ENCODE data around the gene STRIP2. TPM values are rescaled to one million over a fixed set of nuclear protein-coding genes. Genes with fewer than 3 reads are reported as not detected.

Gene STRIP2
- total RNA-seq, 2 experiments from 2014 or later = 2.1 to 4.3 TPM

- POLR2A ChIA-PET = interaction anchor here (0.5 kb wide), 1 partner anchor 451 kb away, joined by 3 read pairs; no protein-coding TSS in a partner anchor
- BruUV-seq (replicated peaks) = no TSS peak
- Histone ChIP-seq H3K9me3 (ENCODE audit: low read length) (no peaks in the 10 kb centered on the region), H3K4me2 (ENCODE audit: low read length) (no peak overlapping the region), H3K79me2 (ENCODE audit: insufficient read depth, low read depth, low read length) (no peaks in the 10 kb centered on the region), H3K9me2 (ENCODE audit: insufficient read depth, low read length) (no peaks in the 10 kb centered on the region), H3K4me3 (ENCODE audit: low read depth, low read length, poor library complexity, severe bottlenecking) (no peak overlapping the region), H2AFZ (ENCODE audit: low read length) (no peak overlapping the region), H3K27ac (ENCODE audit: low read depth, low read length, poor library complexity, severe bottlenecking) (no peak overlapping the region), H4K20me1 (ENCODE audit: insufficient read depth, low read length) (no peaks in the 10 kb centered on the region), H3K4me1 (ENCODE audit: insufficient read depth, low read length, poor library complexity, severe bottlenecking) (no peaks in the 10 kb centered on the region), H3K36me3 (ENCODE audit: insufficient read depth, low read length) (no peaks in the 10 kb centered on the region)
- TF ChIP-seq CTCF (conservative IDR thresholded peaks at IDR 0.05; ENCODE audit: low read length) (no peak), EZH2phosphoT487 (IDR thresholded peaks at IDR 0.05; ENCODE audit: borderline replicate concordance, low read depth, low read length) (no peak)
- intact Hi-C loops (cut with micrococcal nuclease; ENCODE audit: unreplicated experiment) = no loop called here
- CTCF ChIA-PET (ENCODE audit: unreplicated experiment) = interaction anchor here (0.5 kb wide), 1 partner anchor 10 kb away, joined by 3 read pairs; no protein-coding TSS in a partner anchor
- no peak for DNase-seq (ENCODE audit: low spot score)
Observed at GRCh38 chr7:129513546-129513945, 79.3 kb downstream of the STRIP2 start.

- no peak for DNase-seq (ENCODE audit: low spot score)
- BruUV-seq (replicated peaks) = no TSS peak
- ChIA-PET POLR2A (interaction anchor here (0.8 kb wide), 1 partner anchor 13 kb away, joined by 4 read pairs; no protein-coding TSS in a partner anchor), CTCF (ENCODE audit: unreplicated experiment) (interaction anchor here (0.6 kb wide), 1 partner anchor 8 kb away, joined by 3 read pairs; no protein-coding TSS in a partner anchor)
- Histone ChIP-seq H3K79me2 (ENCODE audit: insufficient read depth, low read depth, low read length) (no peaks in the 10 kb centered on the region), H2AFZ (ENCODE audit: low read length) (no peak overlapping the region), H3K4me3 (ENCODE audit: low read depth, low read length, poor library complexity, severe bottlenecking) (no peak overlapping the region), H3K4me2 (ENCODE audit: low read length) (no peak overlapping the region), H3K9me2 (ENCODE audit: insufficient read depth, low read length) (no peaks in the 10 kb centered on the region), H3K27ac (ENCODE audit: low read depth, low read length, poor library complexity, severe bottlenecking) (no peak overlapping the region), H3K9me3 (ENCODE audit: low read length) (no peaks in the 10 kb centered on the region), H4K20me1 (ENCODE audit: insufficient read depth, low read length) (no peaks in the 10 kb centered on the region), H3K4me1 (ENCODE audit: insufficient read depth, low read length, poor library complexity, severe bottlenecking) (no peaks in the 10 kb centered on the region), H3K36me3 (ENCODE audit: insufficient read depth, low read length) (no peaks in the 10 kb centered on the region)
- TF ChIP-seq CTCF (conservative IDR thresholded peaks at IDR 0.05; ENCODE audit: low read length) = no peak
- TF ChIP-seq EZH2phosphoT487 (IDR thresholded peaks at IDR 0.05; ENCODE audit: borderline replicate concordance, low read depth, low read length) = no peak
- intact Hi-C loops (cut with micrococcal nuclease; ENCODE audit: unreplicated experiment) = no loop called here
Observed at GRCh38 chr7:129514683-129515082, 80.5 kb downstream of the STRIP2 start.

- BruUV-seq (replicated peaks) = no TSS peak
- no peak overlapping the region for H3K4me3 ChIP-seq (ENCODE audit: low read depth, low read length, poor library complexity, severe bottlenecking)
- H3K27ac ChIP-seq (ENCODE audit: low read depth, low read length, poor library complexity, severe bottlenecking) = no peak overlapping the region
- DNase-seq (ENCODE audit: low spot score) = no peak
- H4K20me1 ChIP-seq (ENCODE audit: insufficient read depth, low read length) = no peaks in the 10 kb centered on the region
- H3K4me1 ChIP-seq (ENCODE audit: insufficient read depth, low read length, poor library complexity, severe bottlenecking) = no peaks in the 10 kb centered on the region
- intact Hi-C loops (cut with micrococcal nuclease; ENCODE audit: unreplicated experiment) = no loop called here
- no peaks in the 10 kb centered on the region for H3K36me3 ChIP-seq (ENCODE audit: insufficient read depth, low read length)
- no peaks in the 10 kb centered on the region for H3K9me3 ChIP-seq (ENCODE audit: low read length)
- no peaks in the 10 kb centered on the region for H3K9me2 ChIP-seq (ENCODE audit: insufficient read depth, low read length)
- H2AFZ ChIP-seq (ENCODE audit: low read length) = no peak overlapping the region
- TF ChIP-seq CTCF (conservative IDR thresholded peaks at IDR 0.05; ENCODE audit: low read length) (no peak), EZH2phosphoT487 (IDR thresholded peaks at IDR 0.05; ENCODE audit: borderline replicate concordance, low read depth, low read length) (no peak)
- ChIA-PET CTCF (ENCODE audit: unreplicated experiment) (no interaction called here), POLR2A (no interaction called here)
- no peaks in the 10 kb centered on the region for H3K79me2 ChIP-seq (ENCODE audit: insufficient read depth, low read depth, low read length)
- H3K4me2 ChIP-seq (ENCODE audit: low read length) = no peak overlapping the region
Observed at GRCh38 chr7:129515381-129515780, 81.1 kb downstream of the STRIP2 start.

Measured in OCI-LY7 (cell line).